Stimulated activated CD8-positive, alpha-beta memory T cell treated with anti-CD3 and anti-CD28 coated beads, Interleukin-2, amount 100 ng/mL, for 48 hours (primary cell): Measurements from ENCODE around the gene APOBEC4.
"Not testable (repeated sequence)": the region's sequence is repeated elsewhere in the genome, so short reads cannot be mapped to it uniquely, and the experiment has no call there.

ENCODE experiments used
- DNase-seq, 2 donors: peaks; one replicate each; pipeline ENCODE4 v3.0.0-alpha.2; 2020; ENCODE audit warnings: low read depth in 2 of 2

The APOBEC4 gene

GRCh38 chr1:183652547-183653461, at the start of gene APOBEC4:
TSS of gene APOBEC4 (minus strand) at chr1:183653316. CDS start at chr1:183648781, 4,535 bp downstream.
- no peak for DNase-seq

- DNase-seq = no peak
Observed at GRCh38 chr1:183702813-183703198, 49.7 kb upstream of the APOBEC4 start.

GRCh38 chr1:183702087-183702812, 49.1 kb upstream of the APOBEC4 start:
- no peak for DNase-seq

GRCh38 chr1:183699616-183700160, 46.6 kb upstream of the APOBEC4 start:
- DNase-seq = no peak

- DNase-seq = no peak
Observed at GRCh38 chr1:183697814-183698590, 44.9 kb upstream of the APOBEC4 start.

- DNase-seq = no peak
Observed at GRCh38 chr1:183696981-183697380, 43.9 kb upstream of the APOBEC4 start.

GRCh38 chr1:183694755-183695154, 41.6 kb upstream of the APOBEC4 start:
- no peak for DNase-seq

- DNase-seq = no peak
Observed at GRCh38 chr1:183694066-183694465, 41.0 kb upstream of the APOBEC4 start.

GRCh38 chr1:183693521-183693920, 40.4 kb upstream of the APOBEC4 start:
- no peak for DNase-seq

GRCh38 chr1:183689762-183690204, 36.7 kb upstream of the APOBEC4 start:
- no peak for DNase-seq

- no peak for DNase-seq
Observed at GRCh38 chr1:183688341-183689060, 35.4 kb upstream of the APOBEC4 start.

GRCh38 chr1:183687546-183688304, 34.6 kb upstream of the APOBEC4 start:
- no peak for DNase-seq

- DNase-seq = no peak
Observed at GRCh38 chr1:183686229-183686628, 33.1 kb upstream of the APOBEC4 start.

GRCh38 chr1:183685112-183685713, 32.1 kb upstream of the APOBEC4 start:
- no peak for DNase-seq

GRCh38 chr1:183679363-183679762, 26.2 kb upstream of the APOBEC4 start:
- DNase-seq = not testable (repeated sequence)

- DNase-seq = no peak
Observed at GRCh38 chr1:183678819-183679218, 25.7 kb upstream of the APOBEC4 start.

GRCh38 chr1:183676586-183677189, 23.6 kb upstream of the APOBEC4 start:
- no peak for DNase-seq

- DNase-seq = no peak
Observed at GRCh38 chr1:183675883-183676585, 22.9 kb upstream of the APOBEC4 start.

GRCh38 chr1:183675381-183675780, 22.3 kb upstream of the APOBEC4 start:
- no peak for DNase-seq
